Panc1 (cell line): ENCODE measurements around the gene RPL38. TPM values are rescaled to one million over a fixed set of nuclear protein-coding genes. Genes with fewer than 3 reads are reported as not detected.

Source experiments
- ATAC-seq: fragments of 200-7000 bp; cut with Tn5 transposase; 2 replicates; pipeline ENCODE4 v1.9.1; 2020; ENCODE audit warnings: mild to moderate bottlenecking, moderate library complexity
- BruUV-seq: library from RNA; stranded (reverse); fragments of 400-500 nt; replicated peaks from 2 replicates; lab custom pipeline; 2021; lab: Mats Ljungman, UMichigan
- CTCF ChIA-PET: fragments of 300-600 bp; sonication (Branson Sonifier 250); formaldehyde crosslinking; loops from one replicate; lab custom pipeline; 2022; ENCODE audit warnings: antibody characterized with exemption; lab: Charles Lee
- POLR2A ChIA-PET: fragments of 300-600 bp; sonication (Branson Sonifier 250); formaldehyde crosslinking; loops from one replicate; lab custom pipeline; 2022; ENCODE audit warnings: antibody characterized with exemption; lab: Charles Lee
- DNase-seq: peaks from one replicate; pipeline ENCODE4 v3.0.0-alpha.2; 2010; ENCODE audit warnings: low read depth, low spot score
- H3K27ac ChIP-seq: 2 replicates; pipeline ENCODE4 v1.5.1; 2011; ENCODE audit warnings: mild to moderate bottlenecking, low read length, inconsistent platforms
- H3K27me3 ChIP-seq: fragments of 200-500 bp; sonication (Bioruptor generic); 2 replicates; pipeline ENCODE4 v1.6.0; 2014; ENCODE audit warnings: low read length, inconsistent platforms; ENCODE audit not compliant: control insufficient read depth, insufficient read depth
- H3K36me3 ChIP-seq: fragments of 200-500 bp; sonication (Bioruptor generic); 2 replicates; pipeline ENCODE4 v1.5.1; 2014; ENCODE audit warnings: inconsistent platforms, mild to moderate bottlenecking, low read length, moderate library complexity; ENCODE audit not compliant: control insufficient read depth, insufficient read depth
- H3K4me1 ChIP-seq: 2 replicates; pipeline ENCODE4 v1.5.1; 2011; ENCODE audit warnings: inconsistent platforms, mild to moderate bottlenecking, low read length, moderate library complexity; ENCODE audit not compliant: control insufficient read depth, insufficient read depth
- H3K4me3 ChIP-seq, 2 experiments: 2 replicates each; pipeline ENCODE4 v1.5.1; 2011 to 2012; ENCODE audit warnings: low read depth in 2 of 2, low read length in 2 of 2, mild to moderate bottlenecking in 2 of 2, inconsistent platforms in 1 of 2, moderate library complexity in 1 of 2
- H3K9me3 ChIP-seq: fragments of 200-500 bp; sonication (Bioruptor generic); 2 replicates; pipeline ENCODE4 v1.5.1; 2014; ENCODE audit warnings: low read depth, mild to moderate bottlenecking, inconsistent platforms, low read length, moderate library complexity; ENCODE audit not compliant: control insufficient read depth, insufficient read depth
- POLR2AphosphoS5 ChIP-seq: IDR thresholded peaks from 2 replicates; pipeline ENCODE4 v1.6.1; 2012; ENCODE audit warnings: mild to moderate bottlenecking, low read depth, low read length, moderate library complexity
- SIN3A ChIP-seq: IDR thresholded peaks from 2 replicates; pipeline ENCODE4 v1.6.1; 2012; ENCODE audit warnings: low read depth, mild to moderate bottlenecking, low read length, moderate library complexity, borderline replicate concordance; ENCODE audit not compliant: insufficient read depth
- TCF7L2 ChIP-seq: IDR thresholded peaks from 2 replicates; pipeline ENCODE4 v1.6.1; 2011; ENCODE audit warnings: mild to moderate bottlenecking, low read depth, low read length, inconsistent platforms
- in situ Hi-C: cut with HindIII; loops from 2 replicates; pipeline ENCODE4 v1.10.0; 2016; ENCODE audit warnings: low sequenced_read_pairs, low pct_unique_long_range_greater_than_20kb
- intact Hi-C: fragments of 100-400 bp; cut with micrococcal nuclease; formaldehyde crosslinking; loops from one replicate; pipeline ENCODE4 v1.10.0; 2022; ENCODE audit not compliant: unreplicated experiment
- total RNA-seq: library from RNA; stranded (reverse); gene quantifications from one replicate; pipeline ENCODE4 v1.2.1, GENCODE V29; 2021; ENCODE audit not compliant: unreplicated experiment
- TF ChIP-seq, protein P1 (sequence below), 2 experiments: IDR thresholded peaks; 2 replicates each; pipeline ENCODE4 v1.6.1; 2011 to 2012; ENCODE audit warnings: low read depth in 2 of 2, control low read depth in 1 of 2, low read length in 1 of 2, mild to moderate bottlenecking in 1 of 2, moderate library complexity in 1 of 2; ENCODE audit not compliant: insufficient read depth in 1 of 2
- TF ChIP-seq, protein P2 (sequence below): fragments of 450-650 bp; IDR thresholded peaks from 2 replicates; pipeline ENCODE4 v1.5.1; 2017; ENCODE audit warnings: mild to moderate bottlenecking

RPL38 gene
- total RNA-seq, 1 experiment from 2014 or later, result 968 TPM

DNA sequence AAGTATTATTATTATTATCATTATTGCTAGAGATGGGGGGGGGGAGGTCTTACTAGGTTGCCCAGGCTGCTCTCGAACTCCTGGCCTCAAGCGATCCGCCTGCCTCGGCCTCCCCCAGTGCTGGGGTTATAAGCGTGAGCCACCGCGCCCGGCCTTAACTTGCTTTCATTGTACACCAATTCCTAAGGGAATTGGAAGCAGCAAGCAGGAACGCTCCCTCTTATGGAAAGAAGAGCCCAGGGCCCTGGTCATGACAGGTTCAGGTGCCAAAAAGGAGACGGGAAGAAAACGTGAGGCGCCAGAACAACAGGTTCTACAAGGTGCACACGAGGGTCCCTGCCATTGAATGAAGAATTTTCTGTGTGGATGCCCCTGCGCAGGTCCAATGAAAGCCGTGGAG lies 540 bp upstream of the RPL38 start:
- H3K27ac ChIP-seq, result no peak overlapping the region
- H3K9me3 ChIP-seq, result no peaks in the 10 kb centered on the region
- peak overlapping the region; percentile 93 to 95 for H3K4me3 ChIP-seq
- intact Hi-C loops (no loop called here), in situ Hi-C loops (no loop called here)
- peaks cover 24% of the 10 kb centered on the region for H3K36me3 ChIP-seq
- peaks cover 24% of the 10 kb centered on the region for H3K4me1 ChIP-seq
- CTCF ChIA-PET, result interaction anchor here (0.6 to 0.7 kb wide), 4 partner anchors 85 to 890 kb away, joined by 4 to 12 read pairs (median 9); no protein-coding TSS in a partner anchor
- DNase-seq, result no peak
- no peak for TF ChIP-seq TCF7L2
- TF ChIP-seq, protein P1, sequence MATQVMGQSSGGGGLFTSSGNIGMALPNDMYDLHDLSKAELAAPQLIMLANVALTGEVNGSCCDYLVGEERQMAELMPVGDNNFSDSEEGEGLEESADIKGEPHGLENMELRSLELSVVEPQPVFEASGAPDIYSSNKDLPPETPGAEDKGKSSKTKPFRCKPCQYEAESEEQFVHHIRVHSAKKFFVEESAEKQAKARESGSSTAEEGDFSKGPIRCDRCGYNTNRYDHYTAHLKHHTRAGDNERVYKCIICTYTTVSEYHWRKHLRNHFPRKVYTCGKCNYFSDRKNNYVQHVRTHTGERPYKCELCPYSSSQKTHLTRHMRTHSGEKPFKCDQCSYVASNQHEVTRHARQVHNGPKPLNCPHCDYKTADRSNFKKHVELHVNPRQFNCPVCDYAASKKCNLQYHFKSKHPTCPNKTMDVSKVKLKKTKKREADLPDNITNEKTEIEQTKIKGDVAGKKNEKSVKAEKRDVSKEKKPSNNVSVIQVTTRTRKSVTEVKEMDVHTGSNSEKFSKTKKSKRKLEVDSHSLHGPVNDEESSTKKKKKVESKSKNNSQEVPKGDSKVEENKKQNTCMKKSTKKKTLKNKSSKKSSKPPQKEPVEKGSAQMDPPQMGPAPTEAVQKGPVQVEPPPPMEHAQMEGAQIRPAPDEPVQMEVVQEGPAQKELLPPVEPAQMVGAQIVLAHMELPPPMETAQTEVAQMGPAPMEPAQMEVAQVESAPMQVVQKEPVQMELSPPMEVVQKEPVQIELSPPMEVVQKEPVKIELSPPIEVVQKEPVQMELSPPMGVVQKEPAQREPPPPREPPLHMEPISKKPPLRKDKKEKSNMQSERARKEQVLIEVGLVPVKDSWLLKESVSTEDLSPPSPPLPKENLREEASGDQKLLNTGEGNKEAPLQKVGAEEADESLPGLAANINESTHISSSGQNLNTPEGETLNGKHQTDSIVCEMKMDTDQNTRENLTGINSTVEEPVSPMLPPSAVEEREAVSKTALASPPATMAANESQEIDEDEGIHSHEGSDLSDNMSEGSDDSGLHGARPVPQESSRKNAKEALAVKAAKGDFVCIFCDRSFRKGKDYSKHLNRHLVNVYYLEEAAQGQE (IDR thresholded peaks at IDR 0.05; ENCODE audit: insufficient read depth in 1 of 2, low read depth in 2 of 2, low read length in 1 of 2), result no peak
- TF ChIP-seq POLR2AphosphoS5, result no peak
- TF ChIP-seq SIN3A, result no peak
- TF ChIP-seq, protein P2, sequence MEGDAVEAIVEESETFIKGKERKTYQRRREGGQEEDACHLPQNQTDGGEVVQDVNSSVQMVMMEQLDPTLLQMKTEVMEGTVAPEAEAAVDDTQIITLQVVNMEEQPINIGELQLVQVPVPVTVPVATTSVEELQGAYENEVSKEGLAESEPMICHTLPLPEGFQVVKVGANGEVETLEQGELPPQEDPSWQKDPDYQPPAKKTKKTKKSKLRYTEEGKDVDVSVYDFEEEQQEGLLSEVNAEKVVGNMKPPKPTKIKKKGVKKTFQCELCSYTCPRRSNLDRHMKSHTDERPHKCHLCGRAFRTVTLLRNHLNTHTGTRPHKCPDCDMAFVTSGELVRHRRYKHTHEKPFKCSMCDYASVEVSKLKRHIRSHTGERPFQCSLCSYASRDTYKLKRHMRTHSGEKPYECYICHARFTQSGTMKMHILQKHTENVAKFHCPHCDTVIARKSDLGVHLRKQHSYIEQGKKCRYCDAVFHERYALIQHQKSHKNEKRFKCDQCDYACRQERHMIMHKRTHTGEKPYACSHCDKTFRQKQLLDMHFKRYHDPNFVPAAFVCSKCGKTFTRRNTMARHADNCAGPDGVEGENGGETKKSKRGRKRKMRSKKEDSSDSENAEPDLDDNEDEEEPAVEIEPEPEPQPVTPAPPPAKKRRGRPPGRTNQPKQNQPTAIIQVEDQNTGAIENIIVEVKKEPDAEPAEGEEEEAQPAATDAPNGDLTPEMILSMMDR, result no peak
- ATAC-seq, result peak; percentile 11
- POLR2A ChIA-PET, result interaction anchor here (0.6 kb wide), 1 partner anchor 146 kb away, joined by 10 read pairs; no protein-coding TSS in a partner anchor
- BruUV-seq, result no TSS peak
- H3K27me3 ChIP-seq, result peaks cover 5% of the 10 kb centered on the region; the same call in 1 of the 2 replicates

DNA sequence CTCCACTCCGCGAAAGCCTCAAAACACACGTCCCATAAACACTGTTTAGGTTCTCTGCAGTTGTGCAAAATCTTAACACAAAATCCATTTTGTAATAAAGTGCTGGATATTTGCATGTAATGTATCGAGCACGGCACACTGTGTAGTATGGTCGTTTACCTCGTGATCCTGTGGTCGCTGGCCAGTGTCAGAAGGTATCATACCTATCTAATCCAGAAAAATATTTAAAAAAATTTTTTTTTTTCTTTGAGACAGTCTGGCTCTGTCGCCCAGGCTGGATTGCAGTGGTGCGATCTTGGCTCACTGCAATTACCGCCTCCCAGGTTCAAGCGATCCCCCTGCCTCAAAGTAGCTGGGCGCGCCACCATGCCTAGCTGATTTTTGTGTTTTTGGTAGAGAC lies 996 bp downstream of the RPL38 start:
- peaks cover 38% of the 10 kb centered on the region for H3K4me1 ChIP-seq
- TF ChIP-seq SIN3A (no peak), TCF7L2 (no peak), POLR2AphosphoS5 (no peak)
- TF ChIP-seq, protein P2, result no peak
- TF ChIP-seq, protein P1 (IDR thresholded peaks at IDR 0.05; ENCODE audit: insufficient read depth in 1 of 2, low read depth in 2 of 2, low read length in 1 of 2), result no peak
- intact Hi-C loops (no loop called here), in situ Hi-C loops (no loop called here)
- peaks cover 26% of the 10 kb centered on the region for H3K36me3 ChIP-seq
- no peak for DNase-seq
- POLR2A ChIA-PET, result interaction anchor here (0.7 to 0.9 kb wide), 3 partner anchors 16 to 29 kb away, joined by 3 to 9 read pairs (median 8); no protein-coding TSS in a partner anchor
- H3K9me3 ChIP-seq, result no peaks in the 10 kb centered on the region
- H3K4me3 ChIP-seq, result peak overlapping the region; percentile 93 to 95
- no TSS peak for BruUV-seq
- ATAC-seq, result no peak
- peak overlapping the region; percentile 93 for H3K27ac ChIP-seq
- CTCF ChIA-PET, result no interaction called here
- peaks cover 5% of the 10 kb centered on the region; the same call in 1 of the 2 replicates for H3K27me3 ChIP-seq
